ENCODE results near the gene CD34. TPM values are rescaled to one million over a fixed set of nuclear protein-coding genes. Genes with fewer than 3 reads are reported as not detected.
"Not testable (repeated sequence)": the region's sequence is repeated elsewhere in the genome, so short reads cannot be mapped to it uniquely, and the experiment has no call there.

Gene CD34, protein sequence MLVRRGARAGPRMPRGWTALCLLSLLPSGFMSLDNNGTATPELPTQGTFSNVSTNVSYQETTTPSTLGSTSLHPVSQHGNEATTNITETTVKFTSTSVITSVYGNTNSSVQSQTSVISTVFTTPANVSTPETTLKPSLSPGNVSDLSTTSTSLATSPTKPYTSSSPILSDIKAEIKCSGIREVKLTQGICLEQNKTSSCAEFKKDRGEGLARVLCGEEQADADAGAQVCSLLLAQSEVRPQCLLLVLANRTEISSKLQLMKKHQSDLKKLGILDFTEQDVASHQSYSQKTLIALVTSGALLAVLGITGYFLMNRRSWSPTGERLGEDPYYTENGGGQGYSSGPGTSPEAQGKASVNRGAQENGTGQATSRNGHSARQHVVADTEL
- not detected in 2 replicates for polyA plus RNA-seq (2014; cell fraction: cytosol; rRNA removed)
- polyA plus RNA-seq (2014; cell fraction: nucleus; rRNA removed) = 0.01 TPM in 1 of 2 replicates, not detected in the other

DNA sequence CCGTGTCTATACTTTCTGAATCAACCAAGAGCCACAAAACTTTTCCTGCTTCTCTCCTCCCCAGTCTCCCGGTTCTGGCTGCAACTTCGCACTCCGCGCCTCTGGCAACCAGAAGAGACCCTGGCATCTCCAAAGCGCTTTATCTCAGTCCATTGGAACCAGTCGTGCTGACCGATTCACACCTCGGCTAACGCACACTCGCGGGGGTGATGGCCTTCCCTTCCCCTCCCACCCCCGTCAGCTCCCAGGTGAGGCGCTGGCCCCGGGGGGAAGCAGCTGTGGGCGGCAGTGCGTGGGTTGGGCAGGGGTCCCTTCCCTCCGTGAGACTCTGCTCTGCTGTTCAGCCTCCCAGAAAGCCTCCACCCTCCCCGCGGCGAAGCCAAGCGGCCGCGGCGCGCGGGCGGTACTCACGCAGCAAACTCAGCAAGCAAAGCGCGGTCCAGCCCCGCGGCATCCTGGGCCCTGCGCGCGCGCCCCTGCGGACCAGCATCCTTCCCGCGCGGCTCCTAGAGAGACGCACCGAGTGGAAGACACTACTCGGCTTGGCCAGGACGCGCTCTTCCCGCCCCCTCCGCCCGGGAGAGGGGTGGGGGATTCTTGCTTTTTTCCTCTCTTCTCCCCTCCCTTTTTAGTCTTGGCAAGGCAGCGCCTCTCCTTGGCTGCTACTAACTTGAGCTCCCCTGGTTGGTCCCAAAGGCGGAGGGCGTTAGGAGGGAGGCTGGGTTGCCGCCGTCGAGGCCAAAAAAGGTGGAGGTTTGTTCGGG is at the start of gene CD34:
CD34 (minus strand) TSS at position 535 of the 764 bp plus-strand sequence; CDS start at position 490, 45 bp downstream.
- DNase-seq (ENCODE audit: low spot score) = peak; percentile 2

DNA sequence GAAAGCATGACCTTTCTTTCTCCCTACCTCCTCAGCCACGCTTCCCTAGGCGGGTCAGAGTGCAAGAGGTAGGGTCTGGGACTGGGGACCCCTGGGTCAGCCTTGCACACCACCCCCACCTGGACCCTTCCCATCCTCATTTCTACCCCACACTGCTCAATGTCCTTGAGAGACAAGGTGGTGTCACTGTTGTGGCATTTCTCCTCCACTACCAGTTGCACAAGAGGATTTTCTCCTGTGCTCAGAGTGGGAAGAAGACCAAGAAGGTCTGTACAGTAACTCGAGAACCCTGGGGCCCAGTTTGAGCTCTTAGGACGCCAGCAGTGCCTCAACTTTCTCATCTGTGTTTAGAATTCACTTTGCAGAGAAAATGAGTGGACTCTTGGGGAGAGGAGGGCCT is 49.4 kb upstream of the CD34 start:
- no peak for DNase-seq (ENCODE audit: low spot score)

DNA sequence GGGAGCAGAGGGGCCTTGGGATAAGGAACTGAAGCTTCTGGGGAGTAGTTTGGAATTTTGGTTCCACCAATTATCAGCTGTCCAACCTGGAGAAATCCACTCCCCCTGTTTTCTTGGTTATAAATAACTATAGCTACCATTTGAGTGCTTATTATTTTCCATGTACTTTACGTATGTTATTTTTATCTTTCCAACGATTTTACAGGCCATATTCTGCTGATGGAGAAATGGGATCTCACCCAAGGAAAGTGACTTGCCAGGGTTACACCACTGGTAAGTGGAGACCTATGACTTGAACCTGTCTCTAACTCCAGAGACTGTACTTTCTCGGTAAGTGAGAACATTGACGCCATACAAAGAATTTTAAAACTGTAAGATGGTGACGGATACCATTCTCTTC is 49.0 kb upstream of the CD34 start:
- no peak for DNase-seq (ENCODE audit: low spot score)

DNA sequence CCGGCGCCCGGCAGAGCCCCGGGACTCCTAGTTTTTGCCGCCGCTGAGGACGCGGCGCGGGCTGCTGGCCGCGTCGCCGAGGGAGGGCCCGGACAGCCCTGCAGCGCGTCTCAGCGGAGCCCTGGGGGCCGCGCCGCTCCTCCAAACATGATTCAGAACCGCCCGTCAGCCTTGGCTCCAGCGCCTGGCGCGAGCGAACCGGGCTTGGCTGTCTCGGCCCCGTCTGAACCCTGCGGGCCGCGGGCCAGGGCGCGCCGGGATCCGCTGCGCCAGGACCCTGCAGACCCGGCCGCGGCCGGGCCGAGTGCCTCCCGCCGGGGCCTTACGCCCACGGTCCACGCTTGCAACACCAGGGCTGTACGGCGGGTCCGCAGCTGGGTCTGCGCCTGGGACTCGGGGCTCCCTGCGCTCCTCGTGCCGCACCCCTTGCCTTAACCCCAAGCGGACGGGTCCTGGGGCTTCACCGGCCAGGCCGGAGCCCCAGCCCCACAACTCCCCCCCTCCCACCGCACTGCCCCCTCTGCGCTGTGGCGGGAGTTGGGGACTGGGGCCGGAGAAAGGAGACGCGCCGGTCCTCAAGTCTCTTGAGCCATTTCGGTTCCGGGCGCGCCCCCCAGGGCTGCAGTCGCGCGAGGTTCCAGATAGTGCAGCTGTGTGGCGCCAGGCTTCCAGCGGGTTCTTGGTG is 48.4 kb upstream of the CD34 start:
- DNase-seq (ENCODE audit: low spot score) = no peak

DNA sequence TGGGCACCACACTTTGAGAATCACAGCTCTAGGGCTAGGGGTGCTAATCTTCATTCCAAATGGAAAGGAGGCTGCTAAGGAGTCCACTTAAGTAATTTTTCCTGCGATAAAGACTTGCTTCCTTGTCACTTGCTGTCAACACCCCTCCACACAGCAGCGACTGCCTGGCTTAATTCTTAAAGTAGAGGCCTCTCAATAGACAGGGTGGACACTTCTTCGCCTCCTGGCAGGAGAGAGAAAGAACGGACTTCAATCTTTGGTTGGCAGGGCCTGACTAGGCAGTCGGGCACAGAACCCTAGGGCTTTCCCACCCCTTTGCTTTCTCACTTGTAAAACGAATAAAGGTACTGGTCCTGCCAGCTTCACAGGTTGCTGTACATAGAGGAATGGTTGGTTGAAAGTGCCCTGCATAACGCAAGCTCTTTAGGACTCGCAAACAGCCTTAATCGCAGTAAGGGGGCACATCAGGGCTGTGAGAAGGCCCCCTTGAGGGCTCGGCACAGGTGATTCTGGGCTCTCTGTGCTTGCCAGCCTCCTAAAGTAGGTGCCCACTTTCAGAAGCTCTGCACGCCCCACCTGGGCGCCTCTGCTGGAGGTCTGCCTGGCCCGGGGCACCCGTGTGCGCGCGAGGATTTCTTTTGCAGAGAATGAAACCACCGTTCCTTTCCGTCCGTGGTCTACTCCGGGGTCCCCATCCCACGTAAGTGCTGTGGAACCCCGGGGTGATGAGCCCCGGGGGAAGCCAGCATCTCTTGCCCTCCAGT is 47.6 kb upstream of the CD34 start:
- no peak for DNase-seq (ENCODE audit: low spot score)

DNA sequence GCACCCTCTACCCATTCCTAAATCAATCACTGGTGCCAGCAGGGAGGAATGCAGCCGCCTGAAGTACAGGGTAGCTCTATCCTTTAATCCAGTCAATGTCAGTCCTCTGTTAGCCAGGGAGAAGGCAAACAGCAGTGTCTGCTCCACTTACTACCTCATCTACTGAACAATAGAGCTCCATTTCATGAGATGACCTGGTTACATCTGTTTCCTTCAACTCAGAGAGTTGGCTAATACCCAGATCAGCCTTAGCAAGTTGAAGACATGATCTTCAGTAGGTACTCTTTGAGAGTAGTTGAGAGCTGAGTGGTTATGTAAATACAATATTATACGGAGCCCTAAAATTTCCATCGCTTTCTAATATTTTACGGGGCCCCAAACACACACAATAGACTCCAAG is 46.1 kb upstream of the CD34 start:
- no peak for DNase-seq (ENCODE audit: low spot score)

DNA sequence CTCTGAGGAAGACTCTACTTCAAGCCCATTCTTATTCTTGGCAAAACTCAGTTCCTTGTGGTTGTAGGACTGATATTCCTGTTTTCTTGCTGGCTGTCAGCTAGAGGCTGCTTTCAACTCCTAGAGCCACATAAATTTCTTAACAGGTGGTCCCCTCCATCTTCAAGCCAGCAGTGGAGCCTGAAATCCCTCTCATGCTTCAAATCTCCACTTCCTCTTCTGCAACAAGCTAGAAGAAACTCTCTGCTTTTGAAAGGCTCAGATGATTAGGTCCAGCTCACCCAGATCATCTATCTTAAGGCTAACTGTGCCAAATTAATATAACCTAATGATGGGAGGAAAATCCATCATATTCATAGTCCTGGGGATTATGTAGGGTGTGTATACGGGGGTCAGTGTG is 43.2 kb upstream of the CD34 start:
- DNase-seq (ENCODE audit: low spot score) = no peak

DNA sequence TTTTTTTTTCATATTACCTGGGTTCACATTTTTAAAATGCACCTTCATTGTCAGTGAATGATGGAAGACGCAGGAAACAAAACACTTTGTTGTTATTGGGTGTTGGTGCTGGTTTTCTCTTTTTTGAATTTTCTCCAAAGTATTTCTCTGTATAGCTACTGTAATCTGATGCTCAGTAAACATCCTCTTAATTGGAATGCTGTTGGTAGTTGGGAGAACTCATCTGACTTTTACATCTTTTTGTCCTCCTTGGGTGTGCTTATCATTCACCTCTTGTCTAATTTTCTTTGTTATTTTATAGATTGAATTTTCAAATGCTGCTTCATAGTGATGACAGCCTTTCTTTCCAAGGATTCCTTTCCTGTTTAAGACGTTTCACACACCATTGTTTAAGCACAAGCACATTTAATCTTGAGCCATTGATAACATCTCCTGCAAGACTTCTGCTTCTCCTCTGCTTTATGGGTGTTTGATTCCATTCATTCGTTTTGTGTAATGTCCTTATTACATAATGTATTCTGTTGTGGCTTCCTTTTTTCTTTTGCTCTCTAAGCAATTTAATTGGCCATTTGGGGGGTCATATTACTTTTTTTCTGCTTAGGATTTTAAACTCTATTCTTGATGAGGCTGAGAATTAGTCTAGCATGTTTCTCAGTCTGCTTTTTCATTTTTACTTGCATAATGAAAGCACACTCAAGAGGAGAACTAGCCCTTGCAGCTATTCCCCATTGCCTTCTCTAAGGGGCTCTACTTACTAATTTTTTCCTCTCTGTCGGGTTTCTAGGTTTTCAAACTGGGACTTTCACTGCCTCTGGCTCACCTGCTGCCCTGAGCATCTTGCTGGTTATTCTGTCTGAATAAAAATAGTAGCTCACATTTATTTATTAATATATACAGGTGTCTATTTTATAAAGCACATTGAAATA is 42.0 kb upstream of the CD34 start:
- no peak for DNase-seq (ENCODE audit: low spot score)

DNA sequence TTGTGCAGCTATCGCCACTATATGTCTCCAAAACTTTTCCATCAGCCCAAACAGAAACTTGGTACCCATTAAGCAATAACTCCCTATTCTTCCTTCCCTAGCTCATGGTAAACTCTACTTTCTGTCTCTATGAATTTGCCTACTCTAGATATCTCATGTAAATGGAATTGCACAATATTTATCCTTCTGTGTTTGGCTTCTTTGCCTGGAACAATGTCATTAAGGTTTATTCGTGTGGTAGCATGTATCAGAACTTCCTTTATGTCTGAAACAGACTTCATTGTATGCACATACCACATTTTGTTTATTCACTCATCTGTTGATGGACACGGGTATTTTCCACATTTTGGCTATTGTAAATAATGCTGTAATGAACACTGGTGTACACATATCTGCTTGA is 40.7 kb upstream of the CD34 start:
- DNase-seq (ENCODE audit: low spot score) = no peak

DNA sequence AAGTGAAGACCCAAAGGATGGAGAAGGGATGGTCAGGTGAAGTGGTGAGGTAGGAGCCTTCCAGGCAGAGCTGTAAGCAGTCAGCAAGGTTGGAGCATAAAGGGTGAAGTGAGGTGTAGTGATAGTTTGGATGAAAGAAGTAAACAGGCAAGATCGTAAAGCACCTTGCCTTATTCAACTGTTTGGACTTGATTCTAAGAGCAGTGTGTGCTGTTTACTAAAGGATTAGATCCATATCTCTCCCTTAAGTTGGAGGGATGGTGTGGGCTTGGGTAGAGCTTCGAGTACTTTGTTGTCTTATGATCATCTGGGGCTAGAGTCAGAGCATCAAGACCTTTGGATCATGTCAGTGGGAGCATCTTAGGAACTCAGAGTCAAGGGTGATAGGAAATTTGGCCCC is 39.8 kb upstream of the CD34 start:
- DNase-seq (ENCODE audit: low spot score) = no peak

DNA sequence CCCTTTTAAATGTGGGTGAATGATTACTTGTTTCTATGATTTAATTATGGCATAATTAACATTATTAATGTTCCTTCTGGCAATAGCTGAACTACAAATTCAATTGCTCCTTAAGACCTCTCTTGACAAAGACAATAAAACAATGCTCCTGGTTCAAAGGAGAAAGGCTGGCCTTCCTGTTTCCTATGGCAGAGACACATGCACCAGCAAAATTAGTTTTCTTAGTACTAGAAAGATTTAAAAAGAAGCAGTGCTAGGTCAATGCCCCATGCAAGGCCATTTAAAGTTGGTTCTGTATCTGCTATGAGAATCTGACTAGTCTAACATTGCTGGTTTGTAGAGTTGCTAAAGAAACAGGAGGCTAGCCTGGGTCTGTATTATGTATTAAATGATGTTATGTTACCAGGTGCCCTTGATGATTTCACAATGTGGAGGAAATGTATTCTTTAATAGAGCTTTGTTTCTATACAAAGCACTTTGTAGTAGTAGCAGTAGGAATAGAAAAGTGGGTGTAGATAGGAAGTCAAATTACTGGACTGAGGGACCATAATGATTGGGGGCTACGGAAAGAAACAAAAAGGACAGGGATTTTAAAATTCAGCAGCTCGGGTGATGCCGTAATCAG is 38.8 kb upstream of the CD34 start:
- DNase-seq (ENCODE audit: low spot score) = no peak

DNA sequence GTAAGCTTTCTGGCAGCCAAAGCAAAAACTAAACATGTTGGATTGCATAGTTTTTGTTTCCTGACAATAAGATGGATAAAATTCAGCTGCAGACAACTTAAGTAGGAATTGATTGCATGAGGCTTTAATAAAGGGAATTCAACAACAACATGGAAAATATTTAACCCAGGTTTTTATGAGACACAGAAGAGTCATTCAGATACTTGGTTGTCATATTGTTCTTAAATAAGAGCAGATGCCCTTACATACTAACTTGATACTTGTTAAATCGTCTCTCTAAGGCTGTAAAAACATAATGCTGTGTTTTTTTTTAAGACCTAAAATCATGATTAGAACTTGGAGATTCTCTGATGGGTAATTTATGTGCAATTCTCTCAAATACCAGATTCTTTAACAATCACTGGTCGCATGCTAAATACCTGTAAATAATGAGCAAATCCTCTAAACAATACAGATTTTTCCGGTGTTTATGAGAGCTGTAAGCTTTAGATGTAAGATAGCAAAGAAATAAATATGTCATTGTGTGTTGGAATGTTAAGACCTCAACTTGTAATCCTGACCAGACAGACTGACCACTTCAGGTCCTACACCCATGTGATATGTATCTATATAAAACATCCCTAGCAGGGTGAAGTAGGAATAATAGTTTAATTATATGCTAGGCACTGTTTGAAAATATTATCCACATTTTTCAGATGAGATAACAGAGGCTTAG is 37.8 kb upstream of the CD34 start:
- DNase-seq (ENCODE audit: low spot score) = no peak

DNA sequence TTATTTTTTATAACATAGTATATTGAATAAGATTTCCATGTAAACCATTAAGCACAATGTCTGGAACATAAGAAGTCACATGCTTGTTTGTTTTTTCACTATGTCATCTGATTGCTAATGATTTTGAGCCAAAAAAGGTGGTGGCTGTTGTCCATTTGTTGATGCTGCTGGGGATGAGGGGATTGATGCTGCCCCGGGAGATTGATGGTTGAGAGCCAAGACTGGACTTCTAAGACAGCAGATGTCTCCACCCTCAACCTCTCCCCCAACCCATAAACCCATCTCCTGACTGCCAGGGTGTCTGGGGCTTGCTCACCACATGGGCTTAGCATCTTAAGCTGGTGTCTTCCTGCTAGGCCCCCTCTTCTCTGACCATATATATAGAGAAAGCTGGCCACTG is 35.8 kb upstream of the CD34 start:
- no peak for DNase-seq (ENCODE audit: low spot score)

DNA sequence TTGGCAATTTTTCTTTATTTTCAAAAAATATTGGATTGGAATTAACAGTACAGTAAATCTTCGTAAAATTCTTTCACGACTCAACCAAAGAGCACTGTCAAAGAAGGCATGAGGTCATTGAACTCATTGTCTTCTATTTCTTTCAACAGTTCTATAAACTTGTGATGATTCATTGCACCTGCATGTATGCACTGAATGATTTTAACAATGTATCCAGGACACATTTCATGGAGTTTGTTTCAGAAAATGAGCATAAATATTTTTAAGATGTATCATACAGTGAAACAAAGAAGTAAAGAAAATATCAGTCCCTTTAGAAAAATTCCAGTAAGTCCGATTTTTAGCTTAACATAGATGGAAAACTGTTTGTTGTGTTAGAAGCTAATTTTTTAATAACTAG is 33.6 kb upstream of the CD34 start:
- DNase-seq (ENCODE audit: low spot score) = no peak

DNA sequence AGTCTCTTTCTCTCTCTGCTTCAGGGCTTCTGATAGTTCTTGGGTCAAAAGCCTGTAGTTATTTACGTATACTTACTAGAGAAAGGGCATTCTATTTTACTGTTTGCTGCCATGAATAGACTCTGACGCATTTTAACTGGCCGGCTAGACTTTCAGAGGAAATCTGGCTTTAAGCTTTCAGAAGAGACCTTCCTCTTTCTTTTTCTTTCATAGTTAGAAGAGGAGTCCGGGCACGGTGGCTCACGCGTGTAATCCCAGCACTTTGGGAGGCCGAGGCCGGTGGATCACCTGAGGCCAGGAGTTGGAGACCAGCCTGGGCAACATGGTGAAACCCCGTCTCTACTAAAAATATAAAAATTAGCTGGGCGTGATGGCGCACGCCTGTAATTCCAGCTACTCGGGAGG is 31.4 kb upstream of the CD34 start:
- DNase-seq (ENCODE audit: low spot score) = not testable (repeated sequence)

DNA sequence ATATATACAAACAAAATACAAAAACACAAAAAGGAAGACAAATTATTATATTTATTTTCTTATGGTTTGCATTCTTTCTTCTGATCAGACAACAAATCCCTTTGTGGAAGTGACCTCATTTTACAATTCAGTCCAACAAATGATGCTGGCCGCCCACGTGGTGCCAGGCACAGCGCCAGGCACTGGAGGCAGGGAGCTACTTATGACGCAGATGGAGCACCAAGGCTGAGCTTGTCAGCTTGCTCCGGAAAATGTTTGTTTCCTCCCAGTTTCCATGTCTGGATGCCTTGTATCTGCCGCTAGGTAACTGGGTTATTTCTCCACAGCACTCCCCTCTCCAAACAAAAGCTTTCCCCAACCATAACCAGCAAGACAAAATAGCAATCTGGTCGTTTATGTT is 30.7 kb upstream of the CD34 start:
- no peak for DNase-seq (ENCODE audit: low spot score)

DNA sequence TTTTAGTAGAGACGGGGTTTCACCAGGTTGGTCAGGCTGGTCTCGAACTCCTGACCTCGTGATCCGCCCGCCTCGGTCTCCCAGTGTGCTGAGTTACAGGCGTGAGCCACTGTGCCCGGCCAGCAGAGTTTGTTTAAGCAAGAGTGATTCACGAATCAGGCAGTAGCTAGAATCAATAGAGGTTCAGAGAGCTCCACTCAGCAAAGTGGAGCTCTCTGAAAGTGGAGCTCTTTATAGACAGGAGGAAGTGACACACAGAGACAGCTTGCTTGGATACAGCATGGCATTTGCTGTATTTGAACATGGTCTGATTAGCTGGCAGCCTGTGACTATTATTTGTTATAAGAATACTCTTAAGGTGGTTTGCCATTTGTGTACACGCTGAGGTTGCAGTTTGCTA is 27.1 kb upstream of the CD34 start:
- DNase-seq (ENCODE audit: low spot score) = no peak

DNA sequence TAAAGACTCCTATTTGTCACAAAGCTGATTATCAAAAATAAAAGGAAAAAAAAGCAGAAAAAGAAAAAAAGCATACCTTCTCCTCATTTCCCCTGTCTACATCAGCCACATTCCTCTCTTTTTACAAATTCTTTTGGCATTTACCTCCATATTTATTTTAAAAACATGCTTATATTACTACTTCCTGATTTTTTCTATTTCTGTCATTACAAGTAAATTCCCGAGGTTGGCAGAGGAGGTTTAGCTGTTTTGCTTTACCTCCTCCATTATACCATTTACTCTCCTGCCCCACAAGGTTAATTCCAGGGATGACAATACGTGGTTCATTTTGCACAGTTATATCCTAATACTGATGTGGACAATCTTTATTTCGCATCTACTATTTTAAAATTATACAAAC is 26.3 kb upstream of the CD34 start:
- DNase-seq (ENCODE audit: low spot score) = no peak

DNA sequence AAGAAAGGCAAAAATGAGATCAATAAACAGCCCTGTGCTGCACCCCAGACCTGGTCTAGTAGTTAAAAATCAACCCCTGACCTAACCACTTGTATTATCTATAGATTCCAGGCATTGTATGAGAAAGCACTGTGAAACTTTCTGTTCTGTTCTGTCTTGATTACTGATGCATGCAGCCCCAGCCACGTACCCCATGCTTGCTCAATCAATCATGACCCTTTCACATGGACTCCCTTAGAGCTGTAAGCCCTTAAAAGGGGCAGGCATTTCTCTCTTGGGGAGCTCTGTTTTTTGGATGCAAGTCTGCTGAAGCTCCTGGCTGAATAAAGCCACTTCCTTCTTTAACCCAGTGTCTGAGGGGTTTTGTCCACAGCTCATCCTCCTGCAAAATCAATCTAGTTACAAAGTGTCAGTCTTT is 24.2 kb upstream of the CD34 start:
- no peak for DNase-seq (ENCODE audit: low spot score)
